NCI-H1694 (cell line): ENCODE results near the gene COL5A1.
"Not testable (repeated sequence)": the region's sequence is repeated elsewhere in the genome, so short reads cannot be mapped to it uniquely, and the experiment has no call there.

ENCODE experiments used
- DNase-seq: peaks from one replicate; lab custom pipeline; 2025; lab: John Stamatoyannopoulos, UW

COL5A1 gene

DNA sequence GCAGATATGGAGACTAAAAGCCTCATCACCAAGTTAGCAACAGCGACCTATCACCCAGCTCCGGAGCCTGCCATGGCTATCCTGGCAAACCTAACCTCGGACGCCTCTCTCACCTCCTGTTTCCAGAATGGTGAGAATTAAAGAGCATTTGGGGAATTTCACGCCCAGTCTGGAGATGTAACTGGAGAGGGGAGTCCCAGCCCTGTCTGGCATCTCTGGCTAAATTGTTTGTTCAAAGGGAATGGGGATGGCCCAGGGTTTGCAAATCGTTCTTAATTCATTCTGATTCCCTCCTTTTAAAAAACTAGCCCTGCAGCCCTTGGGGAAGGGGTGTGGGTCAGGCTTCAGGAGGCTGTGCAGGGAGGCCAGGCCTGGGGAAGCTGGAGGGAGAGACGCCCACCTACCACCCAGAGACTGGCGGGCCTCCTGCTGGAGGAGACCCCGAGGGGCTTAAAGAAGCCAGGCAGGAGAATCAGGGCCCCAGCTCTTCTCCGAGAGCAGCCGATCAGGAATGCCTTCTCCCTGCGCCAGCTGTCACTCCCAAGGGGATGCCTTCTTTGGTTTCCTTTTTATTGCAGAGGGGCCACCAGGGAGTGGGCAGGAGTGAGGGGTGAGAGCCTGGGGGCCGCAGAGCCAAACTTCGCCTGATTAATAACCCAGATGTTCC lies 964 bp upstream of the COL5A1 start:
- DNase-seq = no peak

DNA sequence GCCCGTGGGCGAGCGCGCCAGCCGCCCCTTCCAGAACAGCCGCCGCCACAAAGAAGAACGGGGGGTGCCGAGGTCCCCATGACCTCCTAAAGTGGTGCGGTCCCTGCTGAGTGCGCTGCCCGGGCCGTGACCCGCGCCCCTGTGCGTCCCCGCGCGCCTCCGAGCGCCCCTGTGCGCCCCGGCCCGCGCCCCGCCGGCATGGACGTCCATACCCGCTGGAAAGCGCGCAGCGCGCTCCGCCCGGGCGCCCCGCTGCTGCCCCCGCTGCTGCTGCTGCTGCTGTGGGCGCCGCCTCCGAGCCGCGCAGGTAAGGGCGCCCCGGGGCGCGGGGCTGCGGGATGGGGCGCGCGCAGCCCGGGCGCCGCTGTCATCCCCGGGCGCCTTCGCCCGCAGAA lies 384 bp downstream of the COL5A1 start:
- DNase-seq = no peak

DNA sequence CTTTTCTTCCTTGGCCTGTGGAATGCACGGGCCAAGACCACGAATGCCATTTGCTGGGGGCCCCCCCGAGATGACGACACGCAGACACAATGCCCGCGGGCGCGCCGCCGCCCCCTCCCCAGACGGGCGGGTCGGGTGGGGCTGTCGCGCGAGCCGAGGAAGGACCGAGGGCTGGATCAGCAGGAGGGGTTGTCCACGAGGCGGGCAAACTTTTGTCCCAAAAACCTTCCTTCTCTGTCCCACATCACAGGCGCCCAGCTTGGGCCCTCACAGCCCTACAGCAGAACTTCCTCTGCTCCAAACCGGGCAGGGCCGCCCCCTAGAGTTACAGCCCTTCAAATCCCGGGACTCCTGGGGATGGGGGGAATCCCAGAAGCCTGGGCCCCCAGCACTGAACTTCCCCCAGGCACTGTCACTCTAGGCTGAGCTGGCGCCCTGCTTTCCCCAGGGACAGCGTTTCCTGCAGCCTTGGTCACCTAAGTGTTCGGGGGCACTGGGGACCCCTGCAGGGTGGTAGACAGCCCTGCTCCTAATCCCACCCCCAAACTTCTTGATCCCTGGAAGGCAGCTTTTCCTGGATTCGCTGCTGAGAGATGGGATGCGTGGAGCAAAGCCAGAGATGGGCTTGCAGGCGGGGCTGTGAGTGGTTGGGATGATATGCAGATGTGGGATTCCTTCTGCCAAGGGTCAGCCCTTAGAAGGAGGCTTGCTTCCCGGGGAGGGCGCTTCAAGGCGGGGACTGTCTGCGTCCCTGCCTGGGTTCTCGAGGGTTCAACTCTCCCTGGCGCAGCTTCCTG lies 980 bp downstream of the COL5A1 start:
- no peak for DNase-seq

DNA sequence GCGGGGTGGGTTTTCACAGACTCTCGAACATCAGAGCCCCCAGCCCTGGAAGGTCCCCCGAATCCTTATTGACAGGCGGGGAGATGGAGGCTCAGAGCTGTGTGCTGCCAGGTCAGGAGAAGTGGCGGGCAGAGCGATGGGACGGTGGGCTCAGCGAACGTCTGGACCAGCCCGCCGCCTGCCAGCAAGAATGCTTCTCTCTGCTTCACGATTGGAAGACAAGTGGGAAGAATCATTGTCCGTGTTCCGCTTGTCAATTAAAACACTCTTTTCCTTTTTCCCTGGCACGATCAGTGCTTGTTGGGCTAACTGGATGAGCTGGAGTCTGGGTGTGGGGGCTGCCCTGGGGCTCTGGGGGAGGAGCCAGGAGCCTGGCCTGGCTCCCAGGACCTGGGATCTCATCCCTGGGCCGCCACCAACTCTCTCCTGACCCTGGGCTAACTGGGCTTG lies 1.6 kb downstream of the COL5A1 start:
- no peak for DNase-seq

DNA sequence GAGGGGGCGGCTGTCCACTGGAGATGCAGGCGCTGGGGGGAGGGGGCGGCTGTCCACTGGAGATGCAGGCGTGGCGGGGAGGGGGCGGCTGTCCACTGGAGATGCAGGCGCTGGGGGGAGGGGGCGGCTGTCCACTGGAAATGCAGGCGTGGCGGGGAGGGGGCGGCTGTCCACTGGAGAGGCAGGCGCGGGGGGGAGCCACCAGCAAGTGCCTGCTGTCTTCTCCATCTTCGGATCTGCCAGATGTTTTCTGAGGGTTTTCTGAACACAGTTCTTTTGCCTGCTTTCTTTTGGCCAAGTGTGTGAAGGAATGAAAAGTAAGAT lies 2.8 kb downstream of the COL5A1 start:
- DNase-seq = not testable (repeated sequence)

DNA sequence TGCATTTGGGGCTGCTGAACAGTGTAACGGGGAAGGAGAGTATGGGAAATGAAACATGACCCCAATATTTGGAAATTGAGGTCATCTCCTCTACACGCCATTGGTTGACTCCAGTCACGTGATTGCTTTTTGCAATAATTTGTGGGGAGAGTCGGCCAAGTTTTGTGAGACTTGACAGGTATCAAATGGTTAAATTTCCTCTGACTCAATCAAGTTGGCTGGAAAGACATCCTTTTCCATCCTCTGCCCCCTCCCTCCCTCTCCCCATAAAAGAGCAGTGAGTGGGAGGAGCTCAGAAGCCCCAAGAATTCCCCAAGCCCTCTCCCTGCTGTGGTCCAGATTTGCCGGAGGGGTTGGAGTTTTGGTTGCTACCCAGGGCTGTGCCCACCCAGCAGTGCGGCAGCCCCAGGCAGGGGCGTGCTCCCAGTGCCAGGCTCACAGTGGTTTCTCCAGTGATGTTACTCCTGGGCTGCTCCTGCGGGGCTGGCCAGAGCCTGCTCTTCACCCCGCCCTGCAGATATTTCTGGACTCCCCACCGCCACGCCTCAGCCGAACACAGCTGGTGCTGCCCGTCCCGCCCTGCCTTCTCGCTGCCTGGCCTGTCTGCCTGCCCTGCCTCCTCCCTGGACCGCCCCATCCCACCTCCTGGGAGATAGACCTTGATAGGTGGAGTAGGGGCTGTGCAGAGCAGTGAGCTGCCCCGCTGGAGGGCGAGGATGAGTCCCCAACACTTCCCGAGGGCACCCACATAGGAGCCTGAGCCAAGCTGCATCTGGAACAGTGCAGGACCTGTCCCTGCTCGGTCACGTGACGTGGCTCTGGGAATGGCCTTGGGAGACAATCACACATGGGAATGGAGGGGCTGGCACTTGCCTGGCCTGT lies 3.4 kb downstream of the COL5A1 start:
- no peak for DNase-seq

DNA sequence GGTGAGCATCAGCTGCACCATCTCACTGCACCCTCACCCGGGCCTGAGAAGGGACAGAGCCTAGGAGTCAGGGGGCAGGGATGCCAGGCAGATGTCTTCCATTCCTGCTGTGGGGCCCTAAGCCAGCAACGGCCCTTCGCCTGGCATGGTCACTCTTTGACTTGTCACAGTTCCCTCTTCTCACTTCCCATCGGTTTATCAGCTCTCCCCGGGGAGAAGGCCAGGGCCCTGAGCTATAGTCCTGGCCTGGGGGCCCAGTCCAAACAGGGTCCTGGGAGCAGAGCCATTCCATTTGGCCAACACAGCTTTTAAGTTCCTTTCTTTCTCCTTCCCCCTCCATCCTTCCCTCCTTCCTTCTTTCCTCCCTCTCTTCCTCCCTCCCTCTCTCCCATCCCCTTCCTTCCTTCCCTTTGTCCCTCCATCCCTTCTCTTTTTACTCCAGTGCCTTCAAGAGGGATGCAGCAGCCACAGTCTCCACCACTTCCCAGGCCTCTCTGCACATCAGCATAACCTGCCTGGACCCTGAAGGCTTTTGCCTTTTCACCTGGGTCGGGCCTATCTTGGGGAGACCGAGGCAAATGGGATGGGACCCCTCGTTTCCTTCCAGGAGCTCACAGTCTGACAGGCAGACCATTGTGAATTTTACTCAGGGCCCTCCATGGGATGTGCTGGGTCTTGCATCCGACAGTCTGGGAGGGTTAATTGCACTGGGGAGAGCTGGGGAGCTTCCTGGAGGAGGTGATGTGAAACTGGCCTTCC lies 4.2 kb downstream of the COL5A1 start:
- no peak for DNase-seq

DNA sequence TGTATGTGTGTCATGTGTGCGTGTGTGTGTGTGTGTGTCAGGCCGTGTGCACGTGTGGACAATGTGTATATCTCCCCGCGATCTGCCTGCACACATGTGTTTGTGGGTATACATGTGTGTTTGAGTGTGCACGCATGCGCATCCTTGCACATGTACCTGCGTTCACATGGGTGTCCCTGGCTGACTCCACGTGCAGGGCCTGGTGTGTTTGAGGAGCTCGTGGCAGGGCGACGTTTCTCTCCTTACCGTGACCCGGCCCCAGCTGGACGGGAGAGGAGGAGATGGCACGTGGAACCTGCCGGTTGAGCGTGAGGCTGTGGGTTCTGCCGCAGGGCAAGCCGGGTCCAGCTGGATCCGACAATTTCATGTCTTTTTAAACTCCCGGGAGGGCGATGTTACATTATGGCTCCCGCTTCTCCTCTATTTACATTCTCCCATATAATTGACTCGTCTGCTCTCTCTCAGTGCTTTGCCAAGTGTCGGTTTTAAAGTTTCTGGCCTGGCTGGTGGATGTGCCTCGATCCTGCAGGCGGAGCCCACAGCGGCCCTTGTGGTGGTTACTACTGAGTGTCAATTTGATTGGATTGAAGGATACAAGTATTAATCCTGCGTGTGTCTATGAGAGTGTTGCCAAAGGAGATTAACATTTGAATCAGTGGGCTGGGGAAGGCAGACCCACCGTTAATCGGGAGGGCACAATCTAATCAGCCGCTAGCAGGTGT lies 5.9 kb downstream of the COL5A1 start:
- DNase-seq = no peak

DNA sequence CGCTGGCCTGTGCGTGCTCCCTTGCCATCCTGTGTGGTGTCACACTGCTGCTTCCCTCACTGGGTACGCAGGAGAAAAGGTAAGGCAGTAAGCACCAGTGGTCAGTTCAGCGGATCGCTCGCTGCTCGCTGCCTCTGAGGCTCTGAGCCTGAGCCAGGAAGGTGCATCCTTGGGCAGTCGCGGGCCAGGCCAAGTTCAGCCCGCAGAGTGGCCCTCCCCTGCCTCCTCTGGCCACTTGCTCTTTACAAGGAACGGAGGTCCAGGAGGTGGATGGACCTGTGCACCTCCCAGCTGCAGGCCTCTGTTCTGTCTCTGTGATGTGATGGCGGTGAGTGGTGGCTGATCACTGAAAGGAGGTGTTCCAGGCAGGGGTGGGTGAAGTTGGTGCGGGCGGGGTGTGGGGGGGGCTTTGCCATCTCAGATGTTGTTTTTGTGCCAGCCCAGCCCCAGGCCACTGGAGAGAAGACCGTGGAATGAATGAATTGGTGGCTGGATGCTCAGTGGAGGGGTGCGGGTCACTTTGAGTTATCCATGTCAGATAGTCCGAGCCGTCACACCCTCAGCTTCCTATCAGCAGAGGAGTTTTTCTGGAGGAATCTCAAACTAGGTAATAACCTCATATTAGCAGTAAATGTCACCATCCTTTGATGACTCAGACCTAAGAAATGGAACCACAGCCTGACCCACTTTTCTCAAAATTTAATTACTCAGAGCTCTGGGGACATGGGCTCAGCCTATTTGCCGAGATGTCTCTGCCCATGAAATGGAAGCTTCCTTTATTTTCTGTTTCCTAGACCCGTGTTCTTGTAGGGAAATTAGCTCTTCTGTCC lies 7.3 kb downstream of the COL5A1 start:
- no peak for DNase-seq

DNA sequence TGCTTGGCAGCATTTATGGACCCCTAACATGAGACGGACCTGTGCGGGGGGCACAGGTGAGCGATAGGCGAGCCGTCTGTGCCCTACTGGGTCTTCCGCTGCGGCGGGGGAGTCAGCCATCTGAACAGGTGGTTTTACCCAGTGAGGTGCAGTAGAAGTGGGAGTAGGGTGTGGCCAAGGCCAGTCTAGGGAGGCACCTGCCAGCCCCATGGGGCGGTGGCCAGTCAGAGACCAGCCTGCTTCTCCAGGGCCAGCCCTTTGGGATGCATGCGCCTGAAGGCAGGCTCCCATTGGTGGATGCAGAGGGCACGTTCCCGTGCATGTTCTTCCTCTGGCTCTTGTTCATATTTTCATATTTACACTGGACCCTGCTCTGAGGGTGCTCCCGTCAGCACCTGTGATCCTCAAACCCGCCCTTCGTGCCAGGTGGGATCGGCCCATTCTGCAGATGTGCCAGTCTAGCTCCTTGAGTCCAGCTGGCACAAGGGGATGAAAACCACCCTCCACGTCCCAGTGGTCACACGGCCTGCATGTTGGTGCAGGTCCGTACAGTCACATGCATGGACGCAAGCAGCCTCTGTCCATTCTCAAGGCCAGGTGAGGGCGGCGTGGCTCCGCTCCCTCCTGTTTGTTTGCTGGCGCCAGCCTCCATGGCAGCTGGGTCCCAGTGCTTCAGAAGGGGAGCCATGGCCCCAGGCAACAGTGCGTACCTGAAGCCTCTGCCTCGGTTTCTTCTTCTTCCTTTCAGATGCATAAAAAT lies 9.0 kb downstream of the COL5A1 start:
- DNase-seq = no peak

DNA sequence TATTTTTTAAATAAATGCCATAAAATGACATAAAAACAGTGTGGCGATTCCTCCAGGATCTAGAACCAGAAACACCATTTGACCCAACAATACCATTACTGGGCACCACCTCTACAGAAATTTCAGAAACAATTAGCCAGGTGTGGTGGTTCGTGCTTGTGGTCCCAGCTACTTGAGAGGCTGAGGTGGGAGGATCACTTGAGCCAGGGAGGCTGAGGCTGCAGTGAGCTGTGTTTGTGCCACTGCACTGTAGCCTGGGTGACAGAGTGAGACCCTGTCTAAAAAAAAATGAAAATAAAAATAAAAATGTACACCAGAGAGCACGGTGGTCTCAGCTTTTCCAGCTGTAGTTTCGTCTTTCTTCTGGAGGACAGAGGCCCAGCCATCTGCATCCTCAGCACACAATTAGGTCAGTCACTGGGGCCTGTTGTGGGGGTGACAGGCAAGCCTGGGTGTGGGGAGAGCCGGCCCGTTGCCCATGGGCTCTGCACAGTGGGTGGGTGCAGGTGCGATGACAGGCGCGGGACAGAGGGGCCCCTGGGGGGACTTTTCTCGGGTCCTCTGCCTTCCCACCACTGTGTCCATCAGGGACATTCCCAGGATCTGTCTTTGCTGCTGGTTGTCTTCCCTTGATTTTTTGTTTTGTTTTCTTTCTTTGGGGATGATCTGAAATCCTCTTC lies 9.8 kb downstream of the COL5A1 start:
- no peak for DNase-seq

DNA sequence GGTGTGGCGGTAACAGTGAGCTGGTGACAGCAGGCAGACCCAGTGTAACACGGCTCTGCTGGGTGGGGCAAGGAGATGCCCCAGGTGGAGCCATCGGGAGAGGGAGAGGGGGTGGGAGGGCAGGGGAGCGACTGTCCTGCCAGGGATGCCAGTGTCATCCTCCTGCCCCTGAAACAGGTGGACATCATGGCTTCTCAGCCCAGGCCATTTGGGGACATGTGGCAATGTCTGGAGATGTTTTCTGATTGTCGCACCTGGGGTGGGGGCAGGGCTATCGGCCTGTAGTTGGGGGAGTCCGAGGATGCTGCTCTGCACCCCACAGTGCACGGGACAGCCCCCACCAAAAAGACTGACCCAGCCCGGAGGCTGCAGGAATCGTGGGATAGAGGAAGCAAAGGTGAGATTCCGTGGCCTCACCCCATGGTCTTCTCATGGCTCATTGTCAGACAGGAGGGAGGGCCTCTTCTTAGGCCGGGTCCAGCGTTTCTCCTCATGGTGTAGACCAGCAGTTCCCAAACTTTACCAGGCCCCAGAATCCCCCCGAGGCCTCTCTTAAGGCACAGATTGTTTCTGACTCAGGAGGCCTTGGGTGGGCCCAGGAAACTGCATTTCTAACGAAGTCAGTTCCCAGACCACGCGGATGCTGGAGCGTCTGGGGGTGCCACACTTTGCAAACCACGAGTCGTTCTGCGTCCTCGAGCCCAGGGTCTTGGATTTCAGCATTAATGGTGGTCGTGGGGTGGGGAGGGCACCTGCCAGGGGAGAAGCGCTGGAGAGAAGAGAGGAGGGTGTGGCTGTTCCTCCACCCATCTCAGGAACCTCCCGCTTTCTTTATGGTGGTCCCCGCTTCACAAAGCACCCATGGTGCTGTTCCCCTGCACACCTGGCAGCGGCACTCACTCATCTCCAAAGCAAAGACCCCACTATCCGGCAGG lies 11.0 kb downstream of the COL5A1 start:
- no peak for DNase-seq

DNA sequence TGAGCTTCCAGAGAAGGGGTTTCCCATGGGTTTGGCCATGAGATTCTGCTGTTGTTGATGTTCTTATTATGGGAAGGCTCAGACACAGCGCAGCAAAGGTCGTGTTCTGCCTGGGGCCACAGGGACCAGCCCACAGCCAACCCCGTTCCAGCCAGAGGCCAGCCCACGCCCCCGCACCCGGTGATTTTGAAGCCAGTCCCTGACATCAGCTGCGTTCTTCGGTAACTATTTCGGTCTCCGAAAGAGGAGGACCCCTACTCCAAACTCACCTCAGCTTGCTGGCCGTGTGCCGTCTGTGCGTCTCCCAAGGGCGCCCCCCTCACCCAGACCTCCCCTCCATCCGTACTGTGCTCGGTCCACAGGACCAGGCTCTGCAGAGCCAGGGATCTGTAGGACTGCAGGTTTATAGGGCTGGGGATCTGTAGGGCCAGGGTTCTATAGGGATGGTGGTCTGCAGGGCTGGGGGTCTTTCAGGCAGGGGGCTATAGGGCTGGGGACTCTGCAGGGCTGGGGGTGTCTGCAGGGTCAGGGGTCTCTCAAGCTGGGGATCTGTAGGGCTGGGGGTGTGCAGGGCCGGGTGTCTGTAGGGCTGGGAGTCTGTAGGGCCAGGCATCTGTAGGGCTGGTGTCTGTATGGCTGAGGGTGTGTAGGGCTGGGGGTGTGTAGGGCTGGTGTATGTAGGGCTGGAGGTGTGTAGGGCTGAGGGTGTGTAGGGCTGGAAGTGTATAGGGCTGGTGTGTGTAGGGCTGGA lies 11.8 kb downstream of the COL5A1 start:
- DNase-seq = no peak

DNA sequence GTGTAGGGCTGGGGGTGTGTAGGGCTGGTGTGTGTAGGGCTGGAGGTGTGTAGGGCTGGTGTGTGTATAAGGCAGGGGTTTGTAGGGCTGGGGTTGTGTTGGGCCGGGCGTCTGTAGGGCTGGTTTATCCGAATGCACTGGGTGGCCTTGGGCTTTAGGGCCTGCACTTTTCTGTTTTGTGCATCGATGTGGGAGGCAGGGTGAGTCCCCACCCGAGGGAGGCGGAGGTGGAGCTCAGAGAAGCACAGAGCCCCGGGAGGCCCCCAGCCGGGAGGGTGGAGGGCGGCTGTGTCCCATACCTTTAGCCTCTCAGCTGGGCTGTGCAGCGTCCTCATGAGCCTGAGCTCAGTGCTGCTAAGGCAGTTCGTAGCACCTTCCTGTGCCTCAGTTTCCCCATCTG lies 13.5 kb downstream of the COL5A1 start:
- no peak for DNase-seq

DNA sequence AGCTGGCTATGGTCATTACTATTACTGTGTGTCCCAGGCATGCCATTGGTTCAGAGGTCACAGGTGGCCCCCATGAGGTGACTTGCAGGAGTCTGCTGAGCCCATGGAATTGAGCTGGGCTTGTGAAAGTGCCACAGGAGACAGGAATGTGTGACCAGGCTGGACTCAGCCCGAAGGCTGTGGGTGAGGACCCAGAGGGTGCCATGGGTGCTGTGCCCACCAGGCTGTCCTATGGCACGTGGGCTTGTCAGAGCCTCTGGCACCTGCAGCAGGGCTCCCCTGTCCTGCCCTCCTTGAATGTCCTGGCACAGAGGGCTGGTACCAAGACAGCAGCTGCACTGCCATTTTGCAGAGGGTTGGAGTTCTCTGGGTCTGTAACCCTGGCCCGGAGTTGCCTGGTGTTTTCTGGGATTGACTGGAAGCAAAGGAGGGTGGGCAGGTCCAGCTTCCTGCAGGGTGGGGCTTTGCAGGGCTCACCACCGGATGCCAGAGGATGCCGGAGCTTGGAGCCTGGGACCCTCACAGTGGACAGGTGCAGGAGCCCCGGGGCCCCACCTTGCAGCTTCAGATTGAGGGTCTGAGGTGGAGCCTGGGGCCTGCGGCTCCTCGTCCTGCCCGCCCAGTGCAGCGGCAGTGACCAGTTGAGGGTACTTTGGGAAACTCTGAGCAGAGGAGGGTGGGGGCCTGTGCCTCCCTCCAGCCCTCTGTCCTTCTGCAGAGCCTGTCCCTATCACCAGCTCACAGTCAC lies 14.2 kb downstream of the COL5A1 start:
- DNase-seq = no peak

DNA sequence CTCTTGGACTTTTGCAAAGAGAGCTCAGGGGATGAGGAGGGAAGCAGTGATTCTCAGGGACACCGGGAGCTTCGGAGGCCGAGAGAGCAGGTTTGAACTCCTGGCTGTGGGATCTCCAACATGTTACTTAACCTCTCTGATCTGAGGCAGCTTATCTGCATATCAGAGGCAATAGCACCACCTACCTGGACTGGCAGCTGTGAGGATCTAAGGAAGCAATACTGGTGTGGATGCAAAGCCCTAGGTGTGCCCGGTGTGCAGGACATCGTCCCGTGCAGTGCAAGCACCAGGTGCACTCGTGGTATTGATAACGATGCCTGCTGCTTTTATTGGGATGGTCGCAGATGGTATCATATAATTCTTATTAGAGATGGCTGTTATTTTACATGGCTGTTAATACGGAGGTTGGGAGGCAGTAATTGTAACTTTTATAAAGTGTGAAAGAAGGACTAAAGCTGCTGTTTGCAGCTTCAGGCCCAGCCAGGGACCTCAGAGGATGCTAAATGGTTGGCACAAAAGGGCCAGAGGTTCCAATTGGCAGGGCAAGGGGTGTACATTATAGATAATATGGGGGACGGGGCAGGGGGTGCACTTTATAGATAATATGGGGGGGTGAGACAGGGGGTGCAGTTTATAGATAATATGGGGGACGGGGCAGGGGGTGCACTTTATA lies 14.9 kb downstream of the COL5A1 start:
- DNase-seq = no peak
